T47D (cell line): Measurements from ENCODE around the gene ASCC3.
"Not testable (repeated sequence)": the region's sequence is repeated elsewhere in the genome, so short reads cannot be mapped to it uniquely, and the experiment has no call there.

Experiments
- DNase-seq, 2 experiments: peaks; one replicate each; pipeline versions ENCODE4 v3.0.0 to v3.0.0-alpha.2; 2011 to 2012; ENCODE audit warnings: low read depth in 1 of 2, low spot score in 1 of 2
- JUND ChIP-seq: IDR thresholded peaks from 2 replicates; pipeline ENCODE4 v1.6.1; 2012; ENCODE audit warnings: low read depth
- in situ Hi-C: cut with HindIII; loops from 2 replicates; pipeline ENCODE4 v1.10.0; 2016; ENCODE audit warnings: low sequenced_read_pairs, low pct_unique_long_range_greater_than_20kb

ASCC3 gene

DNA sequence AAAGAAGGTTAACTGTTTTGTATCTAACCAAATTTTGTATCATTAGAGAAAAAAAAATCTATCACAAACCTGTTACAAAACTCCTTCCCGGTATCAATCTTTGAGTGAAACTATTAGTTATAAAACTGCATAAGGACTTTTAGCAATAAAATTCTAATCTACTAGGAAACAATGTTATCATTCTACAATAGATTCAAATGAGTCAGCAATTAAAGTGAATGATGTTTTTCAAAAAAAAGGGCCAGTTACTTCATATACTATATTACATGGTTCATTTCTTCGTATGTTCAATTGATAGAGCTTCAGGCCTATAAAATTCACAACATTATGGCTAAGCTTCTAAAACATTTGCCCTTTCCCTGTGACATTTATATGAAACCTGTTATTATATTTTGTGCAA is 15.6 kb downstream of the ASCC3 start:
- TF ChIP-seq JUND = no peak
- in situ Hi-C loops = no loop called here
- DNase-seq = no peak

DNA sequence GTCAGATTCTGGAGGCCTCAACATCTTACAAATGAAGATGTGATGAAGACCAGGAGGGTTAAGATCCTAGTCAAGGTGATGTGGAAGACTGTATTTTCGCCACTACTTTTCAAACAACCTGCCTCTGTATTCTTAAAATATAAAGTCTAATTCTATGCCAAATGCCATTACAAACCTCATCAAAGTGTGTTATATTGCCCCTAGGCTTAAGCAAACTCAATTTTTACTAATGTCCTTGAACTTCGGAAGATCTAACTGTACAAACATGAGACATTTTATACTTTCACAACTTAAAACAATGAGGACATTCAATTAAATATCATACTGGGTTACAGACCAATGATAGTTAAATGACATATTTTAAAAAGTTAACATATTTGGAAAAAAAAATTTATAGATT is 19.1 kb downstream of the ASCC3 start:
- DNase-seq = no peak
- TF ChIP-seq JUND = no peak
- in situ Hi-C loops = no loop called here

DNA sequence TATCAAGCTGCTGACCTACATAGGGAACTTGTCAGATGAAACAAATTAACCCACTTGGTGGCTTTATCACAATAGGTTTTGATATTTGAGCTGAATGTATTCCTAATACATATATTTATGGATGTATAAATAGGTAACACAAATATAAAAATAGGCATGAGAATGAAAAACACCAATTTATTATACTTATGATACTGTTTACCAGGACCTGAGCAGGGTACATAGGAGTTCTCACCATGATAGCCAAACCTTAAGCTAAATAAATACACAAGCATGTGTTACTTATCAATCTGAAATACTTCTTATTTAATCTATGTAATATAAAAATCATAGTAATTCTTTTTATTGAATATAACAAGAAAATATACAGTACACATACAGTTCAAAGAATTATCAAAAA is 25.0 kb downstream of the ASCC3 start:
- in situ Hi-C loops = no loop called here
- DNase-seq = no peak
- no peak for TF ChIP-seq JUND

DNA sequence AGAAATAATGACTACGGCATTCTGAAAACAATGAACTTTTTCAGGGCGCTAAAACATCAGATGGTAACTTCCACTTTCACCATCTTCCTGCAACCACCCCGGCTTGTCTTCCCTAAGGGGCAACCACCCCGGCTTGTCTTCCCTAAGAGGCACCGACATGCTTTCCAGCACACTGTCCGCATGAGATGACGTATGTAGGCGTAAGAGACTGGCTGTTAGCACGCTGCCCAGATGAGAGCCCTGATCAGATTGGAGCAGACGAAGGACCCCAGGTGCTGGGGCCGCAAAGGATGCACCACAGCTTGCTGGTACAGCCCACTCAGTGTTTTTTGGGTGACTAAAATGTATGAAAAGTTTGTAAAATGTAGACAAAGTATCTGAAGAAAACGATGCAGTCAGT is 29.3 kb downstream of the ASCC3 start:
- in situ Hi-C loops = no loop called here
- no peak for TF ChIP-seq JUND

DNA sequence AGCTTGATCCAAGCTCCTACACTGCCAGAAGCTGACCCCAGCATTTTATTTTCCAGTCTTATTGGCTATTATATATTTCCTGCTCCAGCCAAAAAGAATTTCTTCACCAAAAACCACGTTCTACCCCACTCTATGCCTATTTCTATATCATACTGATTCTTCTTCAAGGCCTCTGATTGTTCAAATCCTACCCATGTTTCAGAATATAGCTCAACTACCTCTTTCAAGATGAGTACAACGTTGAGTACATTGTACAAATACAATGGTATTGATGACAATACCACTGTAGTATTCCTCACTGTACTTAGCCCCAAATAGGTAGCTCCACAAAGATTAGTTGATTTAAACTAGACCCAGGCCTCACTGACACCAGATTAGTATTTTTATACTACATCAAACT is 31.0 kb downstream of the ASCC3 start:
- no peak for DNase-seq
- in situ Hi-C loops = no loop called here

More for the DNA sequence above, 29.3 kb downstream of the ASCC3 start:
- no peak for DNase-seq

DNA sequence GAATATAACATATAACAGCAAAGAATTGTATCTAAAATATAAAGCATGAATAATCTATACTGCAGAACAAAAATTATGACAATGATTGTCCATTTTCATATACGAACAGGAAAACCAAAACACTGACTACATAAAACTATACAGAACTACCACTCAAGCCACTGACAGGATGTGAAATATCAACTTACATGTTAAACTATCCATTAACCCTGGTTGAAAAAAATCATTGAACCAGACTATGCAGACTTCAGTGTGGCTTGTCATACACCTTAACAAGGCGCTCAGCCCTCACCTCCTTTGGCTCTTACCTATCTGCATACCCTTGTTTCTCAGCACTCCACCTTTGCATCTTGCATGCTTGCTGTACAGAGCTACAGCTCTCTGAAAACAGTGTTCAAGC is 34.9 kb downstream of the ASCC3 start:
- TF ChIP-seq JUND = no peak
- in situ Hi-C loops = no loop called here
- no peak for DNase-seq

More for the DNA sequence above, 31.0 kb downstream of the ASCC3 start:
- no peak for TF ChIP-seq JUND

DNA sequence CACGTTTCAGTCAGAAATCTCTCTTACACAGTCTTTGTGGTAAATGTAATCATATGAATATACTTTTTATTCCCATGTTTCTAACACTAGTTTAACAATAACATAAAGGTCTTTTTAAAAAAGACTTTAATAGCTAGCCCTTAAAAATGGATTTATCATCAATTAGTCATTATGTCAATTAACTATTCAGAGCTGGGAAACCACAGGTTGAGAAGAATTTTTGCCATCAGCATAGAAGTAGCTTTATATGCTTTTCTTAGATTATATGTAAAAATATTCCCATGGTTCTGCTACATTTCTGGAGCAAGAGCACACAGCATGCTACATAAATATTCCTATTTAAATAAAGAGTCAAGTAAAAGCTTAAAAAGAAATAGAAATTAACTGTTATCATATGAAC is 35.5 kb downstream of the ASCC3 start:
- TF ChIP-seq JUND = no peak
- in situ Hi-C loops = no loop called here
- no peak for DNase-seq

DNA sequence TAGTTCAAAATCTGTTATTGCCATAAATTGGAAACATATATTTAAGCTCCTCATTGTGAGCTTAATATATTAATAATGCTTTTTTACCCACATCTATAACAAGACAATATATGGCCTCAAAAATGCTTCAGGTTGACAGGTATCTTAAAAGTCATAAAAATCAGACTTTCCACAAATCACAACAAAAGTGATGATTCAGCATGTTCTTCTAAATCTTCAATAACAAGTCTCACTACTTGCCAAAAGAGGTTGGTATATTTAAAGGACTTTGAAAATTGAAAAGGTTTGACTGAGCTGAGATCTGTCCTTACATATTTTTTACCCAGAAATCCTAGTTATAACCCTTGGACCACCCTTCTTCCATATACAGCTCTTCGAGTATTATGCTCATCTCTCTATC is 41.7 kb downstream of the ASCC3 start:
- TF ChIP-seq JUND = no peak
- in situ Hi-C loops = no loop called here
- DNase-seq = no peak

DNA sequence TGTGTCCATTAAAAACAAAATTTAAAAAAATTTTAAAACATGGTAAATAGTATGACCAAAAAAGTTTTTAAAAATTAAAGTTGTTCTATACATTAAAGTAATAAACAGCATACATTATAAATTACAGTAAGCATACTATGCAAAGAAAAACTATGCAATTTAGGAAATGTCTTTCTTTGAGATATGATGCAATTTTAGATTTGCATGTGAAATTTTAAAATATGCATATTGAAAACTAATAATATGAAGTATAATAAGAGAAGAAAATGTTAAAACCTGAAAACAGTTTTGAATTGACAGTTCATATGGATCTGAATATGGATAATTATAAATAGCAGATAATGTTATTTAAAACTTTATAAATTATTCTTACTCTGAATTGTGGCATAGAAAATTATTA is 43.1 kb downstream of the ASCC3 start:
- no peak for DNase-seq
- TF ChIP-seq JUND = no peak
- in situ Hi-C loops = no loop called here

DNA sequence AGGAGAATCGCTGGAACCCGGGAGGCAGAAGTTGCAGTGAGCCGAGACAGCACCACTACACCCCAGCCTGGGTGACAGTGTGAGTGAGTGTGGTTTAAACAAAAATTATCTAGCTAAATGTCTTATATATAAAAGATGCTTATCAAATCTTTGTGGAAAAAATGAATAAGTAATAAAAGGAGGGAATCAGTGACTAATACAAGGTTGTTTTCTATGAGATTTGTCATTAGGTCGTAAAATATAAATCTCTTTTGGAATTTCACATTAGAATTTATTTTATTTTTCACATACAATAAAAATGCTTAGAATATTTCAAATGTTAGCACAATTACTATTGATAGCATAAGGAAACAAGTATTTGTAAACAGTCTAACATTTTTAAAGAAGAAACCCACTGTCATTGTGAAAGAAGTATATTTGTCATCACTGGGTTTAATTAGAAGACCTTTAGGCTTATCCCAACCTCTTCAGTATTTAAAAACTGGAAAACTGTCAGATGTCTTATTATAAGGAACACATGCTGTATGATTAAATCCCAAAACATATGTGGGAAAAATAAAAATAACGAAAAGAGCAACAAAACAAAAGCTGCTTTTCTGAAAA is 47.1 kb downstream of the ASCC3 start:
- TF ChIP-seq JUND = no peak
- in situ Hi-C loops = no loop called here
- no peak for DNase-seq

DNA sequence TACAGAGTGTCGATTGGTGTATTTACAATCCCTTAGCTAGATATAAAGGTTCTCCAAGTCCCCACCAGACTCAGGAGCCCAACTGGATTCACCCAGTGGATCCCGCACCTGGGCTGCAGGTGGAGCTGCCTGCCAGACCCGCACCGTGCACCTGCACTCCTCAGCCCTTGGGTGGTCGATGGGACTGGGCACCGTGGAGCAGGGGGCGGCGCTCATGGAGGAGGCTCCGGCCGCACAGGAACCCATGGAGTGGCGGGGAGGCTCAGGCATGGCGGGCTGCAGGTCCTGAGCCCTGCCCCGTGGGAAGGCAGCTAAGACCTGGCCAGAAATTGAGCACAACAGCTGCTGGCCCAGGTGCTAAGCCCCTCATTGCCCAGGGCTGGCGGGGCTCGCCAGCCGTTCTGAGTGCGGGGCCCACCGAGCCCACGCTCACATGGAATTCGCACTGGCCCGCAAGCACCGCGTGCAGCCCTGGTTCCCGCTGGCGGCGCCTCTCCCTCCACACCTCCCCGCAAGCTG is 52.0 kb downstream of the ASCC3 start:
- in situ Hi-C loops, DNase-seq: not testable (repeated sequence)

DNA sequence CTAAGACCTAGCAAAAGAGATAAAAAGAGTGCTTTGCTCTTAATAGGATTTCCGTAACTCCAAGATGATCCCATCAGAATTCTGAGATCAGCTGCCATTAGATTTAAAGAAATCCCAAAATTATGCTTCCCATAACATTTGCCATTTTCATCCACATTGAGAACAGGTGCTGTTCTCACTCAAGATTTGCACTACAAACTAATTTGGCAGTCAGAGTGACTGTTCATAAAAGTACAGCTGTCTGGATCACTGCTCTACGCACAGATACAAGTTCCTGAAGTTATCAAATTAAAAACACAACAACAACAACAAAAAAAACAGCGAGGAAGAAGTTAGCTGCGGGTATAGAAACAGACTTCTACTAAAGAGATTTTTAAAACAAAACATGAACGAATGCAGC is 58.1 kb downstream of the ASCC3 start:
- in situ Hi-C loops = no loop called here
- DNase-seq = no peak
- no peak for TF ChIP-seq JUND

DNA sequence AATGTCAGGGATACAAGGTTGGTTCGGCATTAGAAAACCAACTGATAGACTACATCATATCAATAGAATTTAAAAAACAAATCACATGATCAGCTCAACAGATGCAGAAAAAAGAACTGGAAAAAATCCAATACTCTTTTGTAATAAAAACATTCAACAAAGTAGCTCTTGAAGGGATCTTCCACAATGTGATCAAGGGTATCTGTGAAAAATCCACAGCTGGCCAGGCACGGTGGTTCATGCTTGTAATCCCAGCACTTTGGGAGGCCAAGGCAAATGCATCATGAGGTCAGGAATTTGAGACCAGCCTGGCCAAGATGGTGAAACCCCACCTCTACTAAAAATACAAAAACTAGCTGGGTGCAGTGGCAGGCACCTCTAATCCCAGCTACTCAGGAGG is 63.1 kb downstream of the ASCC3 start:
- DNase-seq = no peak
- TF ChIP-seq JUND = no peak
- in situ Hi-C loops = no loop called here

DNA sequence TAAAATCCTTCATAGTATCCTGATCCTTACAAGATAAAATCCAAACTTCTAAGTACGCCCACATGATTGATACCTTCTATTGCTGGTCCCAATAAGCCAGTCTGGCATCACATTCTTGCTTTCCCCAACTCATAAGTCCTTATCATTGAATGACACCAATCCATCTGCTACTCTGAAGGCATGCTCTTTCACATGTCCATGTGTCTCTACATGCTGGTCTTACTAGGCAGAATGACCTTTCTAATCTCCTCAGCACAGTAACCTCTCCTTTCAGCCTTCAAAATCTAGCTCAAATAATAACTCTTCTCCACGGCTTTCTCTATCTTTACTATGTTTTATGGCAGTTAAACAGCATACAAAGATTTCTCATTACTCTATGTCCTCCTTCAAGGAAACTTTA is 71.1 kb downstream of the ASCC3 start:
- no peak for TF ChIP-seq JUND
- DNase-seq = no peak
- in situ Hi-C loops = no loop called here
